Neutrophil (primary cell): ENCODE measurements around the gene KCNJ18.
"Not testable (repeated sequence)": the region's sequence is repeated elsewhere in the genome, so short reads cannot be mapped to it uniquely, and the experiment has no call there.

ENCODE experiments used
- H3K27ac ChIP-seq: fragments of 200-600 bp; sonication (generic); 2 replicates; pipeline ENCODE4 v1.5.1; 2016; ENCODE audit warnings: mild to moderate bottlenecking, moderate library complexity
- H3K27me3 ChIP-seq: fragments of 200-600 bp; sonication (generic); 2 replicates; pipeline ENCODE4 v1.6.0; 2016; ENCODE audit warnings: mild to moderate bottlenecking
- H3K36me3 ChIP-seq: fragments of 200-600 bp; sonication (generic); 2 replicates; pipeline ENCODE4 v1.5.1; 2017
- H3K4me1 ChIP-seq, 2 experiments: fragments of 200-600 bp in 1 of 2; sonication (generic) in 1 of 2; 1 replicate in 1 of 2; 2 replicates in 1 of 2; pipeline versions ENCODE4 v1.5.1 to v1.6.1; 2013 to 2016; ENCODE audit warnings: low read depth in 1 of 2, low read length in 1 of 2, mild to moderate bottlenecking in 1 of 2, moderate library complexity in 1 of 2; ENCODE audit not compliant: control insufficient read depth in 1 of 2, insufficient read depth in 1 of 2
- H3K4me3 ChIP-seq, 2 experiments: fragments of 200-600 bp in 1 of 2; sonication (generic) in 1 of 2; 1 replicate in 1 of 2; 2 replicates in 1 of 2; pipeline ENCODE4 v1.5.1; 2013 to 2016; ENCODE audit warnings: low read depth in 1 of 2, low read length in 1 of 2, mild to moderate bottlenecking in 1 of 2, moderate library complexity in 1 of 2
- H3K9me3 ChIP-seq: fragments of 200-600 bp; sonication (generic); 2 replicates; pipeline ENCODE4 v1.5.1; 2016
- TF ChIP-seq, protein P1 (sequence below): fragments of 200-600 bp; sonication (generic); IDR thresholded peaks from 2 replicates; pipeline ENCODE4 v1.5.1; 2016; ENCODE audit warnings: antibody characterized with exemption

The KCNJ18 gene

GRCh38 chr17:21687136-21687953 lies 5.0 kb upstream of the KCNJ18 start:
- no peaks in the 10 kb centered on the region for H3K27me3 ChIP-seq
- no peaks in the 10 kb centered on the region for H3K9me3 ChIP-seq
- no peaks in the 10 kb centered on the region for H3K36me3 ChIP-seq
- TF ChIP-seq, protein P1, sequence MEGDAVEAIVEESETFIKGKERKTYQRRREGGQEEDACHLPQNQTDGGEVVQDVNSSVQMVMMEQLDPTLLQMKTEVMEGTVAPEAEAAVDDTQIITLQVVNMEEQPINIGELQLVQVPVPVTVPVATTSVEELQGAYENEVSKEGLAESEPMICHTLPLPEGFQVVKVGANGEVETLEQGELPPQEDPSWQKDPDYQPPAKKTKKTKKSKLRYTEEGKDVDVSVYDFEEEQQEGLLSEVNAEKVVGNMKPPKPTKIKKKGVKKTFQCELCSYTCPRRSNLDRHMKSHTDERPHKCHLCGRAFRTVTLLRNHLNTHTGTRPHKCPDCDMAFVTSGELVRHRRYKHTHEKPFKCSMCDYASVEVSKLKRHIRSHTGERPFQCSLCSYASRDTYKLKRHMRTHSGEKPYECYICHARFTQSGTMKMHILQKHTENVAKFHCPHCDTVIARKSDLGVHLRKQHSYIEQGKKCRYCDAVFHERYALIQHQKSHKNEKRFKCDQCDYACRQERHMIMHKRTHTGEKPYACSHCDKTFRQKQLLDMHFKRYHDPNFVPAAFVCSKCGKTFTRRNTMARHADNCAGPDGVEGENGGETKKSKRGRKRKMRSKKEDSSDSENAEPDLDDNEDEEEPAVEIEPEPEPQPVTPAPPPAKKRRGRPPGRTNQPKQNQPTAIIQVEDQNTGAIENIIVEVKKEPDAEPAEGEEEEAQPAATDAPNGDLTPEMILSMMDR = no peak
- no peak overlapping the region for H3K27ac ChIP-seq
- no peak overlapping the region for H3K4me3 ChIP-seq
- H3K4me1 ChIP-seq = no peaks in the 10 kb centered on the region

DNA sequence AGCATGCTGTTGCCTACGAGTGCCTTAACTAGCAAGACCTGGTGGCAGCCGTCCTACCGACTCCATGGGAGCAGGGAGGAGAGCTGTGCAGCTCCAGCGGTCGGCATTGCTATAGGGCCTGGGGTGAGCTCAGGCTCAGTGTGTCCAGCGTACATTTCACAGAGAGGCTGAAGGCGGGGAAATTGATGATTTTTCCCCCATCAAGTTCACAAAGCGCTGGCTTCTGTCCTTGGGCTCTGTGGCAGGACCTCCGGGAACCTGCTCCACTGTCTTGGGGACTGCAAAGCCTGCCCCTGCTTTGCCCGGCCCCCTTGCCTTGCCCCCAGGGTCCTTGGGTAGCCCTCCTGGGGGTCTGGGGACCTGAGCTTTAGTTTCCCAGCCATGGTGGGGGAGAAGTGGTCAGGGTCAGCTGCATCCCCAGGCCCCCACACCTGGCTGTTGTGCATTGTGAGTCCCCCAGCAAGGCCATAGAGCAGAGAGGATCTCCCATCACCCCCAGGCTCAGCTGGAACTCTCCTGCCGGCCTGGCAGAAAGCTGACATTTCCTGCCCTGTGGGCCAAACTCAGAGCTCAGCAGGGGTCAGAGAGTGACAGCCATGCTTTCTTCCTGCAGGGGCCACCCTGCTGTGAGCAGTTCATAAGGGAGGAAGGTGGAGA lies 3.9 kb upstream of the KCNJ18 start:
- Histone ChIP-seq H3K27ac (no peak overlapping the region), H3K36me3 (no peaks in the 10 kb centered on the region), H3K4me3 (no peak overlapping the region), H3K9me3 (no peaks in the 10 kb centered on the region), H3K4me1 (no peaks in the 10 kb centered on the region), H3K27me3 (no peaks in the 10 kb centered on the region)
- TF ChIP-seq, protein P1 = no peak

DNA sequence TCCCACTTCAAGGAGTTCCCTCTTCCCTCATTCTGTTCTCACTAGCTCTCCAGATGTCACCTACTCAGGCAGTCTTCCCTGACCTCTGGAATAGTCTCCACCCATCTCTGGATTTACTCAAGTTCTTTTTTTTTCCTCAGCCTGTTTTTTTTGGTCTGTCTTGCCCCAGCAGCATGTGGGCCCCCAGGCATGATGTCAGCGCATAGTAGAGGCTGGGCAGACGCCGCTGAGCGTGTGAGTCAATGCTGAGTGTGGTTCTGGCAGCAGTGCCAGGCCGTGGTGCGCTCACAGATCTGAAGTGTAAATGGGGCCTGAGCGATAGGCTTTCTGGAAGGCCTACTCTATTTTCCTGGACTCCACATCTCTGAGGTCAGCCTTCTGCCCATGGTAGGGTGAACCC lies 2.7 kb upstream of the KCNJ18 start:
- no peak overlapping the region for H3K4me3 ChIP-seq
- H3K36me3 ChIP-seq = no peaks in the 10 kb centered on the region
- H3K4me1 ChIP-seq = no peaks in the 10 kb centered on the region
- TF ChIP-seq, protein P1 = no peak
- no peaks in the 10 kb centered on the region for H3K27me3 ChIP-seq
- H3K9me3 ChIP-seq = no peaks in the 10 kb centered on the region
- no peak overlapping the region for H3K27ac ChIP-seq

DNA sequence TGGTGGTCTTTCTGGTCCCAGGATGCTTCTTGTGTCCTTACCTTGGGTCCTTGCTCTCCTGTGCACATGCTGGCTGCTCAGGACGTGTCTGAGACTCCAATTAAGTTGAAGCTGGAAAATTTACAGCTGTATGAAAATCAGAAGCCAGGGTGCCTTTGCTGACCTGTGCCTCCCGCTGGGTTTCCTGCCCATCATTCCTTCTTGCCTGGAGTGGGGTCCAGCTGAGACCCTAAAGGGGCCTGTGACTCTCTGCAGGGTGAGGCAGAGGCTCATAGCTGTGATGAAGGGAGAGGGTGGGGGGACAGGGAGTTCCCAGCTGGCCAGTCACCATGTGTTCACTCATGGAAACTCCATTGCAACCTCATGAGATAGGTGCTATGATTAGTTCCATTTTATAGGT lies 1.5 kb upstream of the KCNJ18 start:
- H3K27me3 ChIP-seq, H3K4me1 ChIP-seq, H3K4me3 ChIP-seq, H3K27ac ChIP-seq, H3K36me3 ChIP-seq, H3K9me3 ChIP-seq: not testable (repeated sequence)

DNA sequence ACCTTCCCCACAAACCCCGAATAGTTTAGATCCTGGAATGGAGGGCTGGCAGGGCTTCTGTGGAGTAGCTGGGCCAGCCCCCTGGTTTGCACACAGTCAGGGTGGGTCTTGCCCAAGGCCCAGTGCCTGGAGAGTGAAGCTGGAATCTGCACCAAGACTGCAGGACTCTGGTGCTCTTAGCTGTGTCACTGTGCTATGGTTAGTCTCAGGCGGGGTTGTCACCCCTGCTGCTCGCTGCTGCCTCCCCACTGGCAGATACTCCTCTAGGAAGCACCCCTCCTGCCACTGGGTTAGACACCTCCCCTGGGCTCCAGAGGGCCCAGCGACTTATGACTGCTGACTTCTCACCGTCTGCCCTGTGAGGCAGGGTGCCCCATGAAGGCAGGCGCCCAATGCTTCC lies 842 bp upstream of the KCNJ18 start:
- H3K9me3 ChIP-seq, H3K27me3 ChIP-seq, H3K4me1 ChIP-seq, H3K36me3 ChIP-seq, H3K27ac ChIP-seq, H3K4me3 ChIP-seq: not testable (repeated sequence)

DNA sequence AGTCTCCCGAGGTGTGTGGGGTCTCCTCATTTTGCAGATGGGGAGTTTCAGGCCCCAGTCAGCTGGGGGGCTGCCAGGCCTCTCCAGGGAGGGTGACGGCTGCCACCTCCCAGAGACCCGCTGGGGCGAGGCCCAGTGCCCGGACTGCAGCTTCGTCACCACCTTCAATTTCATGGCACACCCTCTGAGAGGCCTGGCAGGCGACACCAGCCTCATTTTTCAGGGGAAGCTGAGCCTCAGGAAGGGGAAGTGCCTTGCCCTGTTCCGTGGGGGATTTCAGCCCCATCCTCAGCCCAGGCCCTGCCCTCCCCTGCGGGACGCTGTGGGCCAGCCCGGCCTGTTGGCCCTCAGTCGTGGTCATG lies 362 bp downstream of the KCNJ18 start:
- H3K36me3 ChIP-seq, H3K4me3 ChIP-seq, H3K27me3 ChIP-seq, H3K27ac ChIP-seq, H3K9me3 ChIP-seq, H3K4me1 ChIP-seq: not testable (repeated sequence)

- H3K4me3 ChIP-seq, H3K36me3 ChIP-seq, H3K9me3 ChIP-seq: not testable (repeated sequence)
Measured at GRCh38 chr17:21693391-21693796, 1.1 kb downstream of the KCNJ18 start.

DNA sequence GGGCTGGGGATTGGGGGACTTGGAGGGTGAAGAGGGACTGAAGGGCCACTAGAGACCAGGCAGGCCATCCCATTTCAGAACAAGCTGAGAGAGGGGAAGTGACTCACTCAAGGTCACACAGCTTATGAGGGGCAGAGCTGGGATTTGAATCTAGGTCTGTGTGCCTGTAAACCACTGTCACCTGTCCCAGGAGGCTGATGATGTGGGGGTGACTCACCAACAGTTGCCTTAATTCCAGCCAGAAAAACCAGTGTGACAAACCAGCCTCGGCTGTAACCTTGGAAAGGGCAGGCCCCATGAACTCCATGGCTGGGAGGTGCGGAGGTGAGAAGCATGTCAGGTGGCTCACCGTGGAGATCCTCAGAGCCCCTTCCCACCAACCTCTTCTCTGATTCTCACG lies 1.6 kb downstream of the KCNJ18 start:
- H3K4me1 ChIP-seq, H3K9me3 ChIP-seq, H3K27ac ChIP-seq, H3K27me3 ChIP-seq, H3K36me3 ChIP-seq, H3K4me3 ChIP-seq: not testable (repeated sequence)

More at GRCh38 chr17:21693391-21693796, 1.1 kb downstream of the KCNJ18 start:
- H3K27me3 ChIP-seq, H3K27ac ChIP-seq, H3K4me1 ChIP-seq: not testable (repeated sequence)

- not testable (repeated sequence) for H3K4me1 ChIP-seq, H3K27me3 ChIP-seq, H3K9me3 ChIP-seq, H3K4me3 ChIP-seq, H3K27ac ChIP-seq, H3K36me3 ChIP-seq
Measured at GRCh38 chr17:21696227-21696626, 3.9 kb downstream of the KCNJ18 start.

GRCh38 chr17:21696842-21697507 lies 4.7 kb downstream of the KCNJ18 start:
- not testable (repeated sequence) for H3K9me3 ChIP-seq, H3K27ac ChIP-seq, H3K4me1 ChIP-seq, H3K27me3 ChIP-seq, H3K36me3 ChIP-seq, H3K4me3 ChIP-seq

DNA sequence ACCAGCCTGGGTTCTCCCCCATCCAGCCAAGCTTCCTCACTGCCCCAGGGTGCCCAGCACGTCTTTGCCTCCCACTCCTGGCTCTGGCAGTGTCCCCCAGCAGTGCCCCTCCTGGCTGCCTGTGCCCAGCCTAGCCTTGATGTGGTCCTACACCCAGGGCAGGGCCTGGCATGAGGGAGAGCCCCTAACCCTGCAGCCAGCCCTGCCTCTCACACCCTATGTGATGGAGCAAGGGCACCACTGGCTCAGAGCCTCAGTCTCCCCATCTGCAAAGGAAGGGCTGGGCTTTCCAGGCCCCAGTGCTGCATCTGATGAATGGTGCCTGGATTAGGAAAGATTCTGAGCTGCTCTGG lies 5.2 kb downstream of the KCNJ18 start:
- H3K9me3 ChIP-seq, H3K4me3 ChIP-seq, H3K27ac ChIP-seq, H3K27me3 ChIP-seq, H3K4me1 ChIP-seq, H3K36me3 ChIP-seq: not testable (repeated sequence)
